Esophagus squamous epithelium (tissue), 4 donors: Measurements from ENCODE around the gene PSME3.

Experiments
- CTCF ChIP-seq, 6 experiments: fragments of 450-650 bp in 4 of 6; fragments of 200-600 bp in 2 of 6; sonication (generic) in 2 of 6; IDR thresholded peaks; one replicate each; pipeline ENCODE4 v1.5.1; 2016 to 2019; ENCODE audit warnings: antibody characterized with exemption in 6 of 6, mild to moderate bottlenecking in 4 of 6, moderate library complexity in 4 of 6
- POLR2A ChIP-seq, 4 donors: fragments of 450-650 bp; IDR thresholded peaks; one replicate each; pipeline ENCODE4 v1.6.1; 2017; ENCODE audit warnings: antibody characterized with exemption in 4 of 4, mild to moderate bottlenecking in 4 of 4, moderate library complexity in 3 of 4

GRCh38 chr17:42783791-42784138, 49.4 kb upstream of the PSME3 start:
- no peak for TF ChIP-seq CTCF (IDR thresholded peaks at IDR 0.05)
- TF ChIP-seq POLR2A (IDR thresholded peaks at IDR 0.05): no peak
